ENCODE data around the gene TNPO3.

DNA sequence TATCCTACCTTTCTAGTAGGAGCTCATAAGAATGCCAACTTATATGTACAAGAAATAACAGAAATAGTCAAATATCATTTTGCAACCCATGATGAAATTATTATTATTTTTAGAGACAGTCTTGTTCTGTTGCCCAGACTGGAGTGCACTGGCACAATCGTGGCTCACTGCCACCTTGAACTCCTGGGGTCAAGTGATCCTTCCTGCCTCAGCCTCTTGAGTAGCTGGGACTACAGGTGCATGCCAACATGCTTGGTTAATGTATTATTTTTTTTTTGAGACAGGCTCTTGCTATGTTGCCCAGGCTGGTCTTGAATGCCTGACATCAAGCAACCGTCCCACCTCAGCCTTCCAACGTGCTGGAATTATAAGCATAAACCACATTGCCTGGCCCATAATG lies 44.8 kb downstream of the TNPO3 start:
- TF ChIP-seq EP300 (IDR thresholded peaks at IDR 0.05; ENCODE audit: borderline replicate concordance in 1 of 2, low read depth in 1 of 2, low read length in 1 of 2) (no peak), FOXM1 (IDR thresholded peaks at IDR 0.05; ENCODE audit: low read depth) (no peak), RAD21 (IDR thresholded peaks at IDR 0.05; ENCODE audit: low read length) (no peak)
- TF ChIP-seq, protein P1, sequence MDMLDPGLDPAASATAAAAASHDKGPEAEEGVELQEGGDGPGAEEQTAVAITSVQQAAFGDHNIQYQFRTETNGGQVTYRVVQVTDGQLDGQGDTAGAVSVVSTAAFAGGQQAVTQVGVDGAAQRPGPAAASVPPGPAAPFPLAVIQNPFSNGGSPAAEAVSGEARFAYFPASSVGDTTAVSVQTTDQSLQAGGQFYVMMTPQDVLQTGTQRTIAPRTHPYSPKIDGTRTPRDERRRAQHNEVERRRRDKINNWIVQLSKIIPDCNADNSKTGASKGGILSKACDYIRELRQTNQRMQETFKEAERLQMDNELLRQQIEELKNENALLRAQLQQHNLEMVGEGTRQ (IDR thresholded peaks at IDR 0.05; ENCODE audit: borderline replicate concordance, low read depth, low read length): no peak

Measured in SK-N-SH (cell line).